DOHH2 (cell line): ENCODE results near the gene SRD5A1.

Source experiments
- H3F3A ChIP-seq: fragments of 200-600 bp; sonication (generic), shearing (Covaris generic); 2 replicates; pipeline ENCODE4 v1.6.0; 2016; ENCODE audit warnings: antibody characterized with exemption, mild to moderate bottlenecking; ENCODE audit not compliant: control insufficient read depth, insufficient read depth
- H3K27ac ChIP-seq: fragments of 200-600 bp; sonication (generic); 2 replicates; pipeline ENCODE4 v1.5.1; 2014; ENCODE audit warnings: low read depth, mild to moderate bottlenecking, low read length, moderate library complexity
- H3K27me3 ChIP-seq: fragments of 200-600 bp; sonication (generic); 2 replicates; pipeline ENCODE4 v1.6.1; 2014; ENCODE audit warnings: mild to moderate bottlenecking, low read length, mixed read lengths; ENCODE audit not compliant: control insufficient read depth
- H3K36me3 ChIP-seq: fragments of 200-600 bp; sonication (generic); 2 replicates; pipeline ENCODE4 v1.6.1; 2014; ENCODE audit warnings: mild to moderate bottlenecking, low read length, moderate library complexity, mixed read lengths; ENCODE audit not compliant: control insufficient read depth
- H3K4me1 ChIP-seq: fragments of 200-600 bp; sonication (generic); 2 replicates; pipeline ENCODE4 v1.6.1; 2014; ENCODE audit warnings: mild to moderate bottlenecking, low read length, mixed read lengths; ENCODE audit not compliant: control insufficient read depth
- H3K4me2 ChIP-seq: fragments of 200-600 bp; sonication (generic); 2 replicates; pipeline ENCODE4 v1.6.0; 2014; ENCODE audit warnings: mild to moderate bottlenecking, low read length, moderate library complexity
- H3K4me3 ChIP-seq: fragments of 200-600 bp; sonication (generic); 2 replicates; pipeline ENCODE4 v1.5.1; 2014; ENCODE audit warnings: mild to moderate bottlenecking, low read length, mixed read lengths
- H3K79me2 ChIP-seq: fragments of 200-600 bp; sonication (generic); 2 replicates; pipeline ENCODE4 v1.6.1; 2014; ENCODE audit warnings: mild to moderate bottlenecking, low read length, mixed read lengths; ENCODE audit not compliant: control insufficient read depth
- H3K9me2 ChIP-seq: fragments of 200-600 bp; sonication (generic); replicated peaks from 2 replicates; pipeline ENCODE4 v1.6.1; 2014; ENCODE audit warnings: mild to moderate bottlenecking, low read length, mixed read lengths; ENCODE audit not compliant: control insufficient read depth
- H3K9me3 ChIP-seq: fragments of 200-600 bp; sonication (generic); 2 replicates; pipeline ENCODE4 v1.6.1; 2014; ENCODE audit warnings: antibody characterized with exemption, low read length, mixed read lengths; ENCODE audit not compliant: control insufficient read depth, insufficient read depth
- H4K20me1 ChIP-seq: fragments of 200-600 bp; sonication (generic); 2 replicates; pipeline ENCODE4 v1.6.0; 2014; ENCODE audit warnings: low read depth, mild to moderate bottlenecking, antibody characterized with exemption, low read length, moderate library complexity; ENCODE audit not compliant: control insufficient read depth, insufficient read depth
- EZH2phosphoT487 ChIP-seq: fragments of 200-600 bp; sonication (generic); IDR thresholded peaks from 2 replicates; pipeline ENCODE4 v1.6.1; 2017; ENCODE audit warnings: borderline replicate concordance, mild to moderate bottlenecking, antibody characterized with exemption, low read length, moderate library complexity, mixed read lengths
- TF ChIP-seq, protein P1 (sequence below): fragments of 200-600 bp; sonication (generic); IDR thresholded peaks from one replicate; pipeline ENCODE4 v1.5.1; 2014; ENCODE audit warnings: antibody characterized with exemption, mild to moderate bottlenecking, low read depth, low read length; ENCODE audit not compliant: poor library complexity, severe bottlenecking

SRD5A1 gene

DNA sequence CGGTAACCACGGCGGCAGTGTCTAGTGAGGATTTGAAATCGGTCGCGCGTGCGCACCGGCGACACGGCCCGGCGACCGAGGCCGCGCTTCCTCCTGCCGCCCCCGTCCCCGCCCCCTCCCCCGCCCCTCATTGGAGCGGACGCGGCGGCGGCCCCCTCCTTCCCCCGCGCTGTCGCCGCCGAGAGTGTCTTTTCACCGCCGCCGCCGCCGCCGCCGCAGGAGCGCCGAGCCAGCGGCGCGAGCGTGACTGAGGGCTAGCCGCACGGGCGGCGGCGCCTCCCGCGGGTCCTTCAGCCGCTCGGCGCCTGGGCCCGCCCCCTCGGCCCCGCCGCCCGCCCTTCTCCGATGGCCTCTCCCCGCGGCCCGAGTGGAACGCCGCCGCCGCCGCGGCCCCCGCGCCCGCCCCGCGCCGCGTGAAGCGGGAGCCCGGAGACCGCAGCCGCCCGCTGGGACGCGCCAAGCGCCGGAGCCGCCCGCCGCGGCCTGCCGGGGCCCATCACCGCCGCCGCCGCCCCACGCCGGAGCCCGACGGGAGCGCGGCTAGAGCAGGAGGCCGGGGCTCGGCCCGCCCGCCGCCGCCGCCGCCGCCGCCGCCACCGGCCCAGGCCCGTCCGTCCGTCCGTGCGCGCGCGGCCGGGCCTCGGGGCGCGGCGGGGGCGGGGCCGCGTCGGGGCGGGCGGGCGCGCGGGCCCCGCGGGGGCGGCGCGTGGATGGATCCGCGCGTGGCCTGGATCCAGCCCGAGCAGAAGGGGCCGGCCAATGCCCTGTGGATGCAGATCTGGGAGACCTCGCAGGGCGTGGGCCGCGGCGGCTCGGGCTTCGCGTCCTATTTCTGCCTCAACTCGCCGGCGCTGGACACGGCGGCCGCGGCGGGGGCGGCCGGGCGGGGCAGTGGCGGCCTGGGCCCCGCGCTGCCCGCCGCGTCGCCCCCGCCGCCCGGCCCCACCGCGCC lies 80.3 kb downstream of the SRD5A1 start, which contains the start of gene TENT4A:
TSS of gene TENT4A (plus strand) at position 159 of the 952 bp plus-strand sequence. CDS start at position 711, 552 bp downstream.
- peaks cover 45% of the 10 kb centered on the region for H3K79me2 ChIP-seq
- peak within 1 kb of the TSS; percentile 94 for H3K4me2 ChIP-seq
- peaks cover 45% of the 10 kb centered on the region for H3K4me1 ChIP-seq
- no peaks in the 10 kb centered on the region for H3K9me2 ChIP-seq
- H3K27me3 ChIP-seq = no peaks in the 10 kb centered on the region
- H3K36me3 ChIP-seq = peaks cover 39% of the 10 kb centered on the region
- H4K20me1 ChIP-seq = peaks cover 35% of the 10 kb centered on the region
- H3K4me3 ChIP-seq = peak within 1 kb of the TSS; percentile 83
- peaks cover 3% of the 10 kb centered on the region; the same call in 1 of the 2 replicates for H3F3A ChIP-seq
- H3K27ac ChIP-seq = peak within 1 kb of the TSS; percentile 83
- no peaks in the 10 kb centered on the region for H3K9me3 ChIP-seq
- TF ChIP-seq, protein P1, sequence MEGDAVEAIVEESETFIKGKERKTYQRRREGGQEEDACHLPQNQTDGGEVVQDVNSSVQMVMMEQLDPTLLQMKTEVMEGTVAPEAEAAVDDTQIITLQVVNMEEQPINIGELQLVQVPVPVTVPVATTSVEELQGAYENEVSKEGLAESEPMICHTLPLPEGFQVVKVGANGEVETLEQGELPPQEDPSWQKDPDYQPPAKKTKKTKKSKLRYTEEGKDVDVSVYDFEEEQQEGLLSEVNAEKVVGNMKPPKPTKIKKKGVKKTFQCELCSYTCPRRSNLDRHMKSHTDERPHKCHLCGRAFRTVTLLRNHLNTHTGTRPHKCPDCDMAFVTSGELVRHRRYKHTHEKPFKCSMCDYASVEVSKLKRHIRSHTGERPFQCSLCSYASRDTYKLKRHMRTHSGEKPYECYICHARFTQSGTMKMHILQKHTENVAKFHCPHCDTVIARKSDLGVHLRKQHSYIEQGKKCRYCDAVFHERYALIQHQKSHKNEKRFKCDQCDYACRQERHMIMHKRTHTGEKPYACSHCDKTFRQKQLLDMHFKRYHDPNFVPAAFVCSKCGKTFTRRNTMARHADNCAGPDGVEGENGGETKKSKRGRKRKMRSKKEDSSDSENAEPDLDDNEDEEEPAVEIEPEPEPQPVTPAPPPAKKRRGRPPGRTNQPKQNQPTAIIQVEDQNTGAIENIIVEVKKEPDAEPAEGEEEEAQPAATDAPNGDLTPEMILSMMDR = no peak
- no peak for TF ChIP-seq EZH2phosphoT487

DNA sequence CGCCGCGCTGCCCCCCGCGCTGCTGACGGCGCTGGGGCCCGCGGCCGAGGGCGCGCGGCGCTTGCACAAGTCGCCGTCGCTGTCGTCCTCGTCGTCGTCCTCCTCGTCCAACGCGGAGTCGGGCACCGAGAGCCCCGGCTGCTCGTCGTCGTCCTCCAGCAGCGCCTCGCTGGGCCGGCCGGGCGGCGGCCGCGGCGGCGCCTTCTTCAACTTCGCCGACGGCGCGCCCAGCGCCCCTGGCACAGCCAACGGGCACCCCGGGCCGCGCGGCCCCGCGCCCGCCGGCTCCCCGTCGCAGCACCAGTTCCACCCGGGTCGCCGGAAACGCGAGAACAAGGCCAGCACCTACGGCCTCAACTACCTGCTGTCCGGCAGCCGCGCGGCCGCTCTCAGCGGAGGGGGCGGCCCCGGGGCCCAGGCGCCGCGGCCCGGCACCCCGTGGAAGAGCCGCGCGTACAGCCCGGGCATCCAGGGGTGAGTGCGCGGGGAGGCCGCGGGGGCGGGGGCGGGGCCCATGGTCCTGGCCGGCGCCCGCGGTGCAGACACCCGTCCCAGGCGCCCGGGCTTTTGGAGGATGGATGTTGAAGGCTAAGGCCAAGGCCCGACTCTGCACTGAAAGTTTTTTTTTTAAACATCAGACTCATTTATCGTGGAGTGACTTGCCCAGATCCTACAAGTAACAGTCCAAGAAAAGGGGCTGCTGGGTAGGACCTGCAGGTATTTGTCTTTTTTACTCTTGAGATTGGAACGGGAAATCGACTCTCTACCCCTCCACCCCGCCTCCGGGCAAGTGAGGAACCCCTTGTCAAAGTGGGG lies 81.2 kb downstream of the SRD5A1 start:
- H3K27ac ChIP-seq = no peak overlapping the region
- H3K79me2 ChIP-seq = peaks cover 54% of the 10 kb centered on the region
- H4K20me1 ChIP-seq = peaks cover 40% of the 10 kb centered on the region

DNA sequence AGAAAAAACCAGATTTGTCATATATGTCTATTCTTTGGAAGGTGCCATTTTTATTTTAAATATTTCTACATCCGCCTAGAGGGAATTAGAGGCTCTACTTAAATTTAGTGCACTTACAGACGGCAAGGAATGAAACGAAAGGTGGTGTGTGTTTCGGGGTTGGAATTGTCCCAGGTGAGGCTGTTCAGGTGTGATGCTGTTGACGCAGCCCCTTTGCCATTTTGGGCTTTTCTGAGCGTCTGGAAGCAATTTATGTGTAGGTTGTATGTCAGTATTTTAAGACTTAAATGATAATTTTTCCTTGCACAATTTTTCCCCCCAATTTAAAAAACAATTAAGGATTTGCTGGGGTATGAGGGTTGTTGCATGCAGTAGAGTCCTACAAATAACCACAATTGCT lies 82.0 kb downstream of the SRD5A1 start:
- Histone ChIP-seq H3K4me2 (peak overlapping the region; percentile 94), H3K4me3 (peak overlapping the region; percentile 81), H4K20me1 (peaks cover 48% of the 10 kb centered on the region), H3K4me1 (peaks cover 62% of the 10 kb centered on the region), H3K27ac (no peak overlapping the region), H3F3A (peaks cover 3% of the 10 kb centered on the region; the same call in 1 of the 2 replicates), H3K36me3 (peaks cover 54% of the 10 kb centered on the region), H3K9me3 (no peaks in the 10 kb centered on the region), H3K27me3 (no peaks in the 10 kb centered on the region), H3K9me2 (no peaks in the 10 kb centered on the region), H3K79me2 (peaks cover 62% of the 10 kb centered on the region)
- TF ChIP-seq, protein P1 = no peak
- no peak for TF ChIP-seq EZH2phosphoT487

More for the DNA sequence above, 81.2 kb downstream of the SRD5A1 start:
- Histone ChIP-seq H3K36me3 (peaks cover 46% of the 10 kb centered on the region), H3K4me2 (peak overlapping the region; percentile 94), H3F3A (peaks cover 3% of the 10 kb centered on the region; the same call in 1 of the 2 replicates), H3K9me2 (no peaks in the 10 kb centered on the region), H3K4me1 (peaks cover 54% of the 10 kb centered on the region), H3K4me3 (peak overlapping the region; percentile 81), H3K9me3 (no peaks in the 10 kb centered on the region), H3K27me3 (no peaks in the 10 kb centered on the region)
- no peak for TF ChIP-seq EZH2phosphoT487
- TF ChIP-seq, protein P1 = no peak
